HL-60/S4 (cell line): ENCODE data around the gene DENND5B.
"Not testable (repeated sequence)": the region's sequence is repeated elsewhere in the genome, so short reads cannot be mapped to it uniquely, and the experiment has no call there.

Experiments used
- in situ Hi-C: fragments of 300-500 bp; cut with MboI; formaldehyde crosslinking; loops from 2 replicates; pipeline ENCODE4 v1.14.3; 2022; ENCODE audit warnings: low sequenced_read_pairs

The DENND5B gene

DNA sequence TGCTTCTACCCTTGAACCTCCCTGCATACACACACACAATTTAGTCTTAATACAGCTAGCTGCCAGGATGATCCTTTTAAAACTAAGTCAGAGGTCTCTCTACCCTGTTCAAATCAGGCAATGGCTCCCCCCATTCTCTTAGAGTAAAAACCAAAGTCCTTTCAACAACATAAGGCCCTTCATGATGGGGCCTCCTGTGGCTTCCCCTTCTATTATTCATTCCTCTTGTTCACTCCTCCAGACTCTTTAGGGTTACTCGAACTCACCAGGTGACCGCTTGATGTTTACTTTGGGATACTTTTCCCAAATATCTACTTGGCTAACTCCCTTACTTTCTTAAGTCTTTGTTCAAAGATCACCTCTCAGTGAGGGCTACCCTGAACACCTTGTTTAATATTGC, 30.4 kb downstream of the DENND5B start:
- in situ Hi-C loops: no loop called here

DNA sequence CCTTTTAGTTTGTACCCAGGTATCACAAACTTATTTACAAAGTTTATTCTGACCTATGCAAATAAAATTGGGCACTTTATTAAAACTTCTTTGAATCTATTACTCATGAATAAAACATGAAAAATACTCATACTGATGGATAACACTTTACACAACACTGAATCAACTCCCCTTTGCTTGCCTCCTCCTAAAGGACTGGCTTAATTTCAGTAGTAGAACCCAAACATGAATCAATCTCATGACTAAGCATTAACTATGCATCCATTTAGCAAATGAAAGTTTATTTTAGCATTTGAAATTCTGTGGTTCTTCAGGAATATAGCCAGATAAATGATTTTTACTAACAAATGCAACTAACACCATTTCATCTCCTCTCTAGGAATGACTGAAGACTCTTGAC, 32.4 kb downstream of the DENND5B start:
- in situ Hi-C loops: no loop called here

DNA sequence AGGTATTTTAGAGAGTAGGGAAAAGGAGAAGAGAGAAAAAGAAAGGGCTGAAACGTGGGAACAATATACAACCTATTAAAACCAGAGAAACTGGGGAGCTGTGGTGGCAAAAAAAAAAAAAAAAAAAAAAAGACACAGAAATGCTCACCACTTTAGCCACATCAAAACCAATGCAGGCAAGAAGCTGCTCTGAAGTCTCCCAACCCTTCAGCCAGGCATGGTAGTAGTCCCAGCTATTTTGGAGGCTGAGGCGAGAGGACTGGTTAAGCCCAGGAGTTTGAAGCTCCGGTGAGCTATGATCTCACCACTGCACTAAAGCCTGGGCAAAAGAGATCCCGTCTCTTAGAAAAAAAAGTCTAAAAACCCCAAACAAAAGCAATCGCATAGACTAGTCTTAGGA, 33.2 kb downstream of the DENND5B start:
- in situ Hi-C loops: no loop called here

- in situ Hi-C loops: not testable (repeated sequence)
Measured at GRCh38 chr12:31555466-31555865, 35.5 kb downstream of the DENND5B start.

DNA sequence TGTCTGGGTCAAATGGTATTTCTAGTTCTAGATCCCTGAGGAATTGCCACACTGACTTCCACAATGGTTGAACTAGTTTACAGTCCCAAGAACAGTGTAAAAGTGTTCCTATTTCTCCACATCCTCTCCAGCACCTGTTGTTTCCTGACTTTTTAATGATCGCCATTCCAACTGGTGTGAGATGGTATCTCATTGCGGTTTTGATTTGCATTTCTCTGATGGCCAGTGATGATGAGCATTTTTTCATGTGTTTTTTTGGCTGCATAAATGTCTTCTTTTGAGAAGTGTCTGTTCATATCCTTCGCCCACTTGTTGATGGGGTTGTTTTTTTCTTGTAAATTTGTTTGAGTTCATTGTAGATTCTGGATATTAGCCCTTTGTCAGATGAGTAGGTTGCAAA, 40.3 kb downstream of the DENND5B start:
- in situ Hi-C loops: not testable (repeated sequence)

DNA sequence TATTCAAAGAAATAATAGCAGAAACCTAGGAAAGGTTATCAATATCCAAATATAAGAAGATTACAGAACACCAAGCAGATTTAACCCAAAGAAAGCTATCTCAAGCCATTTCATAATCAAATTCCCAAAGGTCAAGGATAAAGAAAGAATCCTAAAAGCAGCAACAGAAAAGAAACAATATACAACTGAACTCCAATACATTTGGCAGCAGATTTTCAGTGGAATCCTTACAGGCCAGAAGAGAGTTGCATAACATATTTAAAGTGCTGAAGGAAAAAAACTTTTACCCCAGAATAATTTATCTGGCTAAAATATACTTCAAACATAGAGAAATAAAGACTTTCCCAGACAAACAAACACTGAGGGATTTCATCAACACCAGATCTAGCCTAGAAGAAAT, 54.3 kb downstream of the DENND5B start:
- in situ Hi-C loops: no loop called here

GRCh38 chr12:31533470-31533869, 57.5 kb downstream of the DENND5B start:
- in situ Hi-C loops: no loop called here

DNA sequence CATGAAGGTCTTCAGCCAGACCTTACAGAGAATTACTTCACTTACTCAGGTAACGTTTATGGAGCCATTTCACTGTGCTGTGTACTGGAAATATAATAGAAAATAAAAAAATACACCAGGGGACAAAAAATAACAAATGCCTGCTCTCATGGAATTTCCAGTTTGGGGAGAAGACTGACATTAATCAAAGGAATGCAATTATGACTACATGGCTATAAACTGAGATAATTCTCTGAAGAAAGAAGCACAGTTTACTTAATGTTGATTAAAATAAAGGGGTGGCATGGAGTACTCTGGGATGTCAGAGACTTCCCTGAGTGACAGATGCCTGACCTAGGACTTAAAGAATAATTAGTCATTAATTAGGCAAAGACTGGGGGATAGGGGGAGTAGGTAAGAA, 59.0 kb downstream of the DENND5B start:
- in situ Hi-C loops: no loop called here

- in situ Hi-C loops: no loop called here
Measured at GRCh38 chr12:31528095-31528494, 62.8 kb downstream of the DENND5B start.

GRCh38 chr12:31527083-31527482, 63.9 kb downstream of the DENND5B start:
- in situ Hi-C loops: no loop called here

- in situ Hi-C loops: no loop called here
Measured at GRCh38 chr12:31526158-31526546, 64.8 kb downstream of the DENND5B start.

- in situ Hi-C loops: no loop called here
Measured at GRCh38 chr12:31525496-31526157, 65.3 kb downstream of the DENND5B start.

GRCh38 chr12:31524791-31525495, 66.0 kb downstream of the DENND5B start:
- in situ Hi-C loops: no loop called here

DNA sequence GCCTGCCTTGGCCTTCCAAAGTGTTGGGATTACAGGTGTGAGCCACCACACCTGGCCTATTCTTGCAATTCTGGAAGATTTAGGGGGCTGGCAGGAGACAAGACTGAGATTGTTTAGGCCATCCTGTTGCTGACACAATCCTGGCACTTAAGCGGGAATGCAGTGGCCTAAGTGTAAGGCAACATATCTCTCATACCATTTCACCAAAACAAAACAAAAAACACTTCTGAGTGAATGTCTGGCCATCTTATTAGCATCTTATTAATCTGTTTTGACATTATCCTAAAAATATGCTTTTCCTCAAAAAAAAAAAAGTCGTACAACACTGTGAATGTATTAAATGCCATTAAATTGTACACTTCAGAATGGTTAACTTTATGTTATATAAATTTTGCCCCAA, 67.6 kb downstream of the DENND5B start:
- in situ Hi-C loops: no loop called here

- in situ Hi-C loops: no loop called here
Measured at GRCh38 chr12:31522607-31523006, 68.3 kb downstream of the DENND5B start.

DNA sequence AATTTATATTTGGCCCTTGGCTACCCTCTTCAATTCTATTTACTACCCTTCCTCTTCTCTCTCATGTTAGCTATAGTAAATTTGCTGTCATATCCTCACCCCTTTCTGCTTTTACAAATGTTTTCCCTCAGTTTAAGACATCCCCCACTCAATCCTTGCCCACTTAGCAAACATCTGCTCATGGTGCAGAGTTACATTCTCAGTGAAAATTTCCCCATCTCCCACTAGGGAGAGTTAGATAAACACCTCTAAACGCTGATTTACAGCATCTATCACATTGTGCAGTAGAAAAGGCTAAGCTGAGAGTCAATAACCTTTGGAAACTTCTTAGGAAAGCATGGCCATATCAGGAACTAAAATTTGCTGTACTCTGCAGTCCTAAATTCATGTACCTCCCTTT, 69.0 kb downstream of the DENND5B start:
- in situ Hi-C loops: no loop called here

DNA sequence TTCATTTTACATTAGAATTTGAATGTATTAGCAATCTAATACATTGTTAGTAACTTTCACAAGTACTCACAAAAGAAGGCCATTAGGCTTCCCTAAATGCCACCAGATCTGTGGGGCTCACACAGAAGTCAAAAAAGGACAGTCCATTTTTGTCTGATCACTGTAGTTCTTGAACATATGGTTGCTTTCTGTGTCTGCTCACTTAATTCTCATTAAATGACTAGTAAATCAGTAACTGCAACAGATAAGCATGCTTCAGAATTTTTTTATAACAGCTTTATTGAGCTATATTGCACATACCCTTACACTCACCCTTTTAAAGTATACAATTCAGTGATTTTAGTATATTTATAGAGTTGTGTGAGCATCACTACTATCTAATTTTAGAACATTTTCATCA, 71.4 kb downstream of the DENND5B start:
- in situ Hi-C loops: no loop called here

DNA sequence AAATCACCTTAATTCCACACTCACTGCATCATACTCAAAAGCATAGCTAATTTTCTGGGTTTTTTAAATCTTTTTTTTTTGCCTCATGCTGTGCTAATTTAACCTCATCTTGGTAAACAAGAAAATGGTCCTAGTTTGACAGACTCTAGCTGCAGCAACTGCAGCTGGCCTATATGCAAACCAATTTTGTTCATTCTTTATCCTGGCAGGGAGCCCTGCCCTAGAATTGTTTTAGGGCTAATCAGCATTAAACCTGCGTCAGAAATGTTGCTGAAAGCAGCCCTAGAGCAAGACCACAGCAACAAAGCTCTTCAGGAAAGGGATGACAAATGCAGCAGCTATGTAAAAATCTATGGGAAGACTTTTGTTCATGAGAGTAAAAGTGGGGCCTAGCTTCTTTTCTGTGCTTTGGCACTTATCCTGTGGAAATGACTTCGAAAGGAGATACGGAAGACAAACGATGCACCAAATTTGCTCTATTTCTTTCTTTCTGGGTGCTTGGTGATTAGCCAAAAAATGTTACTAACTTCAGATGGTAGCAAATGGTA, 72.2 kb downstream of the DENND5B start:
- in situ Hi-C loops: no loop called here

DNA sequence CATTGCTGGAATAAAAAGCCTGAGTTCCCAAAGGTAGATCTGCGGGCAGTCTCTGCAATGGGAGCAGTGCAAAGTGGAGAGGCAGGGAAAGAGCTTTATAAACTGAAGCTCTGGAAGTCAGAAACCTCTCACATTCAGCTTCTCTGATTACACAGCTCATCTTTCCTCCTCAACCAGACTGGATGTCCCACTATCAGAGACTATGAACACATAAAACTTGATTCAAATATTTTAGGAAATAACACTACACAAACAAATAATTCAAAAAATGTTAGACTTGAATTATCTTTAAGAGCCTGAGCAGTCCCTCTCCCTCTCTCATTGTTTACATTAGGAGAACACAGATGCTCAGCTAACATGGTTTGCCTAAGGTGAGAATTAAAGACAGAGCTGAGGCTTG, 72.9 kb downstream of the DENND5B start:
- in situ Hi-C loops: no loop called here

GRCh38 chr12:31516702-31517101, 74.2 kb downstream of the DENND5B start:
- in situ Hi-C loops: no loop called here

DNA sequence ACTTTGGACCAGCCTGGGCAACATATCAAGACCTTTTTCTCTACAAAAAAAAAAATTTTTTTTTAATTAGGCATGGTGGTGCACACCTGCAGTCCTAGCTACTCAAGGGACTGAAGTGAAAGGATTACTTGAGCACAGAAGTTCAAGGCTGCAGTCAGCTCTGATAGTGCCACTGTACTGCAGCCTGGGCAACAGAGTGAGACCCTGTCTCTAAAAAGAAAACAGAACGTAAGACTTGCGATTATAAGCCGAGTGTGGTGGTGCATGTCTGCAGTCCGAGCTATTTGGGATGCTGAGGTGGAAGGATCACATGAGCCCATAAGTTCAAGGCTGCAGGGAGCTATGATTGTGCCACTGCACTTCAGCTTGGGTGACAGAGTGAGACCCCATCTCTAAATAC, 76.0 kb downstream of the DENND5B start:
- in situ Hi-C loops: no loop called here

- in situ Hi-C loops: no loop called here
Measured at GRCh38 chr12:31510034-31510433, 80.9 kb downstream of the DENND5B start.
